HFFc6 (cell line): ENCODE data around the gene ATR. TPM values are rescaled to one million over a fixed set of nuclear protein-coding genes. Genes with fewer than 3 reads are reported as not detected.
A peak's percentile ranks its signal among the peaks of the same experiment; 100 is the strongest.

ENCODE experiments used
- DNase-seq: peaks from one replicate; pipeline ENCODE4 v3.0.0-alpha.2; 2018
- H3K27ac Mint-ChIP-seq: 2 replicates; pipeline ENCODE4 v1.8.0; 2020; ENCODE audit warnings: mild to moderate bottlenecking, mixed read lengths
- H3K27me3 Mint-ChIP-seq: 2 replicates; pipeline ENCODE4 v1.8.0; 2021; ENCODE audit warnings: mild to moderate bottlenecking, moderate library complexity, mixed read lengths; ENCODE audit not compliant: insufficient read depth
- H3K36me3 Mint-ChIP-seq: 2 replicates; pipeline ENCODE4 v1.8.0; 2021; ENCODE audit warnings: low read depth, mixed read lengths
- H3K4me1 Mint-ChIP-seq: 2 replicates; pipeline ENCODE4 v1.8.0; 2020; ENCODE audit warnings: low read depth, mixed read lengths
- H3K4me3 Mint-ChIP-seq: 2 replicates; pipeline ENCODE4 v1.8.0; 2020; ENCODE audit warnings: mild to moderate bottlenecking, moderate library complexity, mixed read lengths
- H3K9me3 Mint-ChIP-seq: 2 replicates; pipeline ENCODE4 v1.8.0; 2020; ENCODE audit warnings: mild to moderate bottlenecking, mixed read lengths
- total RNA-seq, 6 experiments: library from RNA; stranded (reverse); fragmentation: NEBNext Ultra II Directional; extraction: Animal tissue kit (Norgen Biotek cat#: 25700); gene quantifications; 2 replicates in 1 of 6; 3 replicates in 5 of 6; pipeline ENCODE4 v1.2.3, GENCODE V29; 2021
- TF ChIP-seq, protein P1 (sequence below): fragments of 200-600 bp; sonication (generic); IDR thresholded peaks from 2 replicates; pipeline ENCODE4 v1.5.0; 2021; ENCODE audit warnings: antibody characterized with exemption, mild to moderate bottlenecking

Gene ATR
- total RNA-seq, 6 experiments from 2014 or later, result 23.3 to 25.6 (median 24.3) TPM

DNA sequence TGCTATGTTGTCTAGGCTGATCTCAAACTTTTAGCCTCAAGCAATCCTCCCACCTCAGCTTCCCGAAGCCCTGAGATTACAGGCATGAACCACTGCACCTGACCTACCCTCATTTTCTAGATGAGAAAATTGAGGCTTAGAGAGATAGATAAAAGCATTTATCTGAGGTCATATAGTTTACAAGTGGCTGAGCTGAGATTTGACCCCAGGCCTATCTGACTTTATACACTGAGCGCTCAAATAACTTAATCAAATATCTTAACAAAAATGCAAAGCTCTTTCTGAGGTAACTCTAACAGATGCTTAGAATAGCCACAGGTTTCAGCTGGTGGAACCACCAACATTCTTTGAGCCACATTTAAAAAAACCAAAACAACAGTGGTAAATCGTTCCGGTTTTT, 23.2 kb upstream of the ATR start:
- Mint-ChIP-seq H3K27ac (no peak overlapping the region), H3K9me3 (no peaks in the 10 kb centered on the region), H3K27me3 (no peaks in the 10 kb centered on the region; the same call in none of the 2 replicates), H3K4me3 (no peak overlapping the region), H3K36me3 (no peaks in the 10 kb centered on the region), H3K4me1 (peaks cover 6% of the 10 kb centered on the region; the same call in 1 of the 2 replicates)
- TF ChIP-seq, protein P1, sequence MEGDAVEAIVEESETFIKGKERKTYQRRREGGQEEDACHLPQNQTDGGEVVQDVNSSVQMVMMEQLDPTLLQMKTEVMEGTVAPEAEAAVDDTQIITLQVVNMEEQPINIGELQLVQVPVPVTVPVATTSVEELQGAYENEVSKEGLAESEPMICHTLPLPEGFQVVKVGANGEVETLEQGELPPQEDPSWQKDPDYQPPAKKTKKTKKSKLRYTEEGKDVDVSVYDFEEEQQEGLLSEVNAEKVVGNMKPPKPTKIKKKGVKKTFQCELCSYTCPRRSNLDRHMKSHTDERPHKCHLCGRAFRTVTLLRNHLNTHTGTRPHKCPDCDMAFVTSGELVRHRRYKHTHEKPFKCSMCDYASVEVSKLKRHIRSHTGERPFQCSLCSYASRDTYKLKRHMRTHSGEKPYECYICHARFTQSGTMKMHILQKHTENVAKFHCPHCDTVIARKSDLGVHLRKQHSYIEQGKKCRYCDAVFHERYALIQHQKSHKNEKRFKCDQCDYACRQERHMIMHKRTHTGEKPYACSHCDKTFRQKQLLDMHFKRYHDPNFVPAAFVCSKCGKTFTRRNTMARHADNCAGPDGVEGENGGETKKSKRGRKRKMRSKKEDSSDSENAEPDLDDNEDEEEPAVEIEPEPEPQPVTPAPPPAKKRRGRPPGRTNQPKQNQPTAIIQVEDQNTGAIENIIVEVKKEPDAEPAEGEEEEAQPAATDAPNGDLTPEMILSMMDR, result no peak
- DNase-seq, result no peak

DNA sequence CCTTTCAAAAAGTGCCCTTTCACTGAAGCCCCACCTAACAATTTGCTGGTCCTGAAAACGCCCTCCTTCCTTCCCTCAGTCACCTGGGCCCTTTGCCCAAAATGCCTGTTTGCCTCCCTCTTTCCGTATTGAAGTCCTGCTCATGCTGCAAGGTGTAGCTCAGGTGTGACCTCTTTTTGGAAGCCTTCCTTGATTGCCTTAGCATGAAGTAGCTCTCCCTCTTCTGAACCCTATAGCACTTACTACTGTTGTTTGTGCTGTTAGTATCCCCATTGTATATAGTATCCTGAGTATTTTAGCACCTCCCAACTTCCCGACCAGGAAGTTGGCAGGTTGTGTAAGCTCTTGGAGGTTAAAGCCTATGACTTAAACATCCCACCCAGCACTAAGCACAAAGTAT, 19.4 kb upstream of the ATR start:
- Mint-ChIP-seq H3K27me3 (no peaks in the 10 kb centered on the region; the same call in 1 of the 2 replicates), H3K4me1 (peaks cover 24% of the 10 kb centered on the region), H3K36me3 (no peaks in the 10 kb centered on the region), H3K27ac (no peak overlapping the region), H3K4me3 (no peak overlapping the region), H3K9me3 (no peaks in the 10 kb centered on the region)
- TF ChIP-seq, protein P1, result no peak
- no peak for DNase-seq

DNA sequence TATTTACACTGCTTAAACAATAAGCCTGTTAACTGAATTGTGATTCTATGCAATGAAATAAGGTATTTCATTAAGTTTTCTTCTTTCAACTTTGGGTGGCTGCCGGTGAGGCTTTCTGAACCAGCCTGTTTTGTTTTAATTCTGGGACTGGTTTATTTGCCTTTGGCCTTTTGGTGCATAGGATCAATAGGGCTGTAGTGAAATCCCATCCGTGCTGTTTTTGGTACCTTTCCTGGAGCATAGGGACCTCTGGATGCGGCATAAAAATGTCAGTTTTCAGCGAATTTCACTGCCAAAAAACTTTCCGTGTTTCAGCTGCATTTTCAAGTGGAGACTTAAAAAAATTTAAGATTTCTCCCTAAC, 18.2 kb upstream of the ATR start:
- peaks cover 24% of the 10 kb centered on the region for H3K4me1 Mint-ChIP-seq
- H3K9me3 Mint-ChIP-seq, result no peaks in the 10 kb centered on the region
- H3K27me3 Mint-ChIP-seq, result no peaks in the 10 kb centered on the region; the same call in 1 of the 2 replicates
- TF ChIP-seq, protein P1, result no peak
- no peaks in the 10 kb centered on the region for H3K36me3 Mint-ChIP-seq
- no peak for DNase-seq
- no peak overlapping the region for H3K27ac Mint-ChIP-seq
- peak overlapping the region; percentile 95 for H3K4me3 Mint-ChIP-seq

DNA sequence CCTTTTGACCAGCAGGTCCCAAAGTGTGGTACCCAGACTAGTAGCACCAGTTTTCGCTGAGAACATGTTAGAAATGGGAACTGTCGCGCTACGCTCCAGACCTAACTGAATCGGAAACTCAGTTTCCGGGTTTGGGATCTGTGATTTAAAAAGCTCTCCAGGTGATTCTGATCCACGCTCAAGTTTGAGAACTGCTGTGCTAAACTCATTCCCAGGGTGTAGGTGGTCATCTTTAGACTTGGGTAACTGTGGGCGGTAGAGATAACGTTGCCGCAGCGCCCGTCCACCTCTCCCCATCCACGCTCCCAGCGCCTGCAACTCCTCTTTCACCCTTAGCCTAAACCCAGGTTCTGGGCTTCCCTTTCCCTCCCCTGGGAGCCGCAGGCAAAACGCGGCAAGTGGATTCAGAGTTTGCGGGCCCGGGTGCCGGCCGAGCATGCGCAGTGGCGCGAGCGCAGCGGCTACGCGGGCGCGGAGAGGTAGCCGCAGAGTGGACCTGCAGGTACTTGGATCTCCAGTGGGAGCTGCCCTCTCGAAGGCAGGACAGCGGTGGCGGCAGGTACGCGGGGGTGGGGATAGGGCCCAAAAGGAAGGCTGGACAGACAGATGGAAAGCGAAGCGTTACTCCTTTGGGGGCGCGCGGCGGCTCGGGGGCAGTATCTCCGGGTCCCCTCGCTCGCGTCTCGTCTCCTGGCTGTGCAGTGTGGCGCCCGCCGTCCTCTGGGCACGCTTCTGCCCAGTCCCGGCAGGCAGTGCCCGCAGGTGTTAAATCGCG, 17.6 kb upstream of the ATR start, which contains the start of gene PLS1:
TSS of gene PLS1 (plus strand) at position 443 of the 775 bp plus-strand sequence. CDS start 67,845 bp downstream, outside the sequence.
- H3K27ac Mint-ChIP-seq, result peak within 1 kb of the TSS; percentile 73
- H3K9me3 Mint-ChIP-seq, result no peaks in the 10 kb centered on the region
- peak; percentile 59 for DNase-seq
- no peaks in the 10 kb centered on the region for H3K36me3 Mint-ChIP-seq
- TF ChIP-seq, protein P1, result no peak
- no peaks in the 10 kb centered on the region; the same call in 1 of the 2 replicates for H3K27me3 Mint-ChIP-seq
- peaks cover 24% of the 10 kb centered on the region for H3K4me1 Mint-ChIP-seq
- H3K4me3 Mint-ChIP-seq, result peak within 1 kb of the TSS; percentile 95

DNA sequence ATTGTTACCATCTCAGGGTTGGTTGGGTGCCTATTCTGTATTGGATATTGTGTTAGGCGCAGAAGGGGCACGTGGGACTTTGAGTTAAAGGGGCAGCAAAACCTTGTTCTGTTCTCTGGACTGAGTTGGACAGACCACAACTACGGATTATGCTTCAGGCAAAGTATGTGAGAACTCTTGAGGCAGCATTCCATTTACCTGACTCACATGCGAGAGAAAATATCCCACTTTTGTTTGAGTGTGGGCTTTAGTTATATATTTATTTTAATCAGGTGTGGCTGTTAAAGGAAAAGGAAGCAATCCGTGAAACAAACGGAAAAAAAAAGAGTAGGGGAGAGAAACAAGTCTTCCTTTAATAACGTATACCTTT, 17.0 kb upstream of the ATR start:
- Mint-ChIP-seq H3K27ac (peak overlapping the region; percentile 73), H3K9me3 (no peaks in the 10 kb centered on the region)

More for the DNA sequence above, 17.0 kb upstream of the ATR start:
- Mint-ChIP-seq H3K36me3 (no peaks in the 10 kb centered on the region), H3K4me3 (peak overlapping the region; percentile 95), H3K4me1 (peaks cover 24% of the 10 kb centered on the region), H3K27me3 (no peaks in the 10 kb centered on the region; the same call in 1 of the 2 replicates)
- TF ChIP-seq, protein P1, result no peak
- DNase-seq, result peak; percentile 72
